HepG2 (cell line): Measurements from ENCODE around the gene NLGN3.

Experiments used
- CEBPZ ChIP-seq: IDR thresholded peaks from 2 replicates; pipeline ENCODE4 v1.6.1; 2012; ENCODE audit warnings: low read length, improper control_type of control experiment
- ETS1 ChIP-seq: sonication (generic); formaldehyde crosslinking; IDR thresholded peaks from 2 replicates; pipeline ENCODE4 v1.4.0; 2020; ENCODE audit warnings: missing genetic modification reagents
- EZH2 ChIP-seq: conservative IDR thresholded peaks from 2 replicates; pipeline ENCODE4 v1.6.1; 2012; ENCODE audit warnings: mild to moderate bottlenecking, low read depth, low read length, moderate library complexity
- HCFC1 ChIP-seq: fragments of 150-350 bp; IDR thresholded peaks from 2 replicates; pipeline ENCODE4 v1.6.1; 2014; ENCODE audit warnings: low read depth, low read length
- NFIC ChIP-seq: IDR thresholded peaks from 2 replicates; pipeline ENCODE4 v1.6.1; 2012; ENCODE audit warnings: mild to moderate bottlenecking, low read length, inconsistent platforms
- NFRKB ChIP-seq: fragments of 450-650 bp; IDR thresholded peaks from 2 replicates; pipeline ENCODE4 v1.6.1; 2017
- RERE ChIP-seq: IDR thresholded peaks from 2 replicates; pipeline ENCODE4 v1.6.1; 2016; ENCODE audit warnings: low read depth, missing genetic modification reagents, missing compliant biosample characterization
- RFX5 ChIP-seq: IDR thresholded peaks from 2 replicates; pipeline ENCODE4 v1.6.1; 2011; ENCODE audit warnings: low read depth, low read length, improper control_type of control experiment
- SMAD3 ChIP-seq: sonication (generic); formaldehyde crosslinking; IDR thresholded peaks from 2 replicates; pipeline ENCODE4 v1.4.0; 2020; ENCODE audit warnings: missing genetic modification reagents
- SNRNP70 ChIP-seq: fragments of 200-400 bp; formaldehyde crosslinking; IDR thresholded peaks from 2 replicates; pipeline ENCODE4 v1.6.1; 2017; ENCODE audit warnings: mild to moderate bottlenecking, low read depth, low read length, moderate library complexity
- ZFP37 ChIP-seq: sonication (generic); formaldehyde crosslinking; IDR thresholded peaks from 2 replicates; pipeline ENCODE4 v1.4.0; 2020; ENCODE audit warnings: missing genetic modification reagents, borderline replicate concordance
- ZNF407 ChIP-seq: sonication (generic); formaldehyde crosslinking; IDR thresholded peaks from one replicate; pipeline ENCODE4 v1.5.1; 2020; ENCODE audit warnings: mild to moderate bottlenecking, missing genetic modification reagents; ENCODE audit errors: not compliant biosample characterization
- ZSCAN31 ChIP-seq: sonication (generic); formaldehyde crosslinking; IDR thresholded peaks from 2 replicates; pipeline ENCODE4 v1.5.0; 2020; ENCODE audit warnings: low read depth, mild to moderate bottlenecking, missing genetic modification reagents

DNA sequence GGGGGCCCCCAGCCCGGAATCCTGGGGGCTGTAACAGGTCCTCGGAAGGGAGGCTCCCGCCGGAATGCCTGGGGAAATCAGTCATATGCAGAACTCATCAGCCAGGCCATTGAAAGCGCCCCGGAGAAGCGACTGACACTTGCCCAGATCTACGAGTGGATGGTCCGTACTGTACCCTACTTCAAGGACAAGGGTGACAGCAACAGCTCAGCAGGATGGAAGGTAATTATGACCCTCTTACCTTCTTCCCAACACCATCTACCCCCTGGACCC lies 47.9 kb upstream of the NLGN3 start:
- no peak for TF ChIP-seq RERE
- no peak for TF ChIP-seq CEBPZ
- no peak for TF ChIP-seq HCFC1
- TF ChIP-seq ZSCAN31 (CRISPR knock-in tag): no peak
- no peak for TF ChIP-seq NFRKB
- no peak for TF ChIP-seq ETS1
- no peak for TF ChIP-seq ZNF407
- TF ChIP-seq ZFP37 (CRISPR knock-in tag): no peak
- TF ChIP-seq SNRNP70: no peak
- no peak for TF ChIP-seq SMAD3 (CRISPR knock-in tag)
- TF ChIP-seq NFIC: no peak
- TF ChIP-seq RFX5: no peak
- TF ChIP-seq EZH2: no peak
